ENCODE data around the gene DUSP1.

DNA sequence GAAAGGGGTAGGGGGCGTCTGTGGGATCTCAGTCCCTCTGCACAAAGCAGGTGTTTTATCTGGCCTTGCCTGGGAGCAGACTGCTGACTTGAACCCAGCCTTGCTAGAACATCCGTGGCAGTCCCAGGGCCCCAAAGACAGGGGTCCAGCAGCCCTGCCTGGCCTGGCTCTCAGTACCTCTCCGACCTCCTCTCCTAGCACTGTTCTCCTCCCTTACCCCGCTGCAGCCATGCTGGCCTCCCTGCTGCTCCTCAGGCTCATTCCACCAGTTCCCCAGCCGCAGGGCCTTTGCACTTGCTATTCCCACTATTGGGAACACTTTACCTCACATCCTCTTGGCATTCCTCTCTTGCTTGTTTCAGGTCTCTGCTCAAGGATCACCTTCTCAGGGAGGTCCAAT lies 45.2 kb downstream of the DUSP1 start:
- TF ChIP-seq ESRRG (CRISPR knock-in tag; IDR thresholded peaks at IDR 0.05) (no peak), ARNTL (CRISPR knock-in tag; IDR thresholded peaks at IDR 0.05; ENCODE audit: borderline replicate concordance, low read depth) (no peak), ISL1 (CRISPR knock-in tag; IDR thresholded peaks at IDR 0.05) (no peak), ZFP3 (CRISPR knock-in tag; IDR thresholded peaks at IDR 0.05) (no peak), CREB5 (CRISPR knock-in tag; IDR thresholded peaks at IDR 0.05; ENCODE audit: low read depth) (no peak), ZNF8 (CRISPR knock-in tag; IDR thresholded peaks at IDR 0.05) (no peak), CSDC2 (CRISPR knock-in tag; IDR thresholded peaks at IDR 0.05) (no peak), ZFP30 (CRISPR knock-in tag; IDR thresholded peaks at IDR 0.05) (no peak)
- TF ChIP-seq, protein P1, sequence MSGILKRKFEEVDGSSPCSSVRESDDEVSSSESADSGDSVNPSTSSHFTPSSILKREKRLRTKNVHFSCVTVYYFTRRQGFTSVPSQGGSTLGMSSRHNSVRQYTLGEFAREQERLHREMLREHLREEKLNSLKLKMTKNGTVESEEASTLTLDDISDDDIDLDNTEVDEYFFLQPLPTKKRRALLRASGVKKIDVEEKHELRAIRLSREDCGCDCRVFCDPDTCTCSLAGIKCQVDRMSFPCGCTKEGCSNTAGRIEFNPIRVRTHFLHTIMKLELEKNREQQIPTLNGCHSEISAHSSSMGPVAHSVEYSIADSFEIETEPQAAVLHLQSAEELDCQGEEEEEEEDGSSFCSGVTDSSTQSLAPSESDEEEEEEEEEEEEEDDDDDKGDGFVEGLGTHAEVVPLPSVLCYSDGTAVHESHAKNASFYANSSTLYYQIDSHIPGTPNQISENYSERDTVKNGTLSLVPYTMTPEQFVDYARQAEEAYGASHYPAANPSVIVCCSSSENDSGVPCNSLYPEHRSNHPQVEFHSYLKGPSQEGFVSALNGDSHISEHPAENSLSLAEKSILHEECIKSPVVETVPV (CRISPR knock-in tag; IDR thresholded peaks at IDR 0.05): no peak
- TF ChIP-seq, protein P2, sequence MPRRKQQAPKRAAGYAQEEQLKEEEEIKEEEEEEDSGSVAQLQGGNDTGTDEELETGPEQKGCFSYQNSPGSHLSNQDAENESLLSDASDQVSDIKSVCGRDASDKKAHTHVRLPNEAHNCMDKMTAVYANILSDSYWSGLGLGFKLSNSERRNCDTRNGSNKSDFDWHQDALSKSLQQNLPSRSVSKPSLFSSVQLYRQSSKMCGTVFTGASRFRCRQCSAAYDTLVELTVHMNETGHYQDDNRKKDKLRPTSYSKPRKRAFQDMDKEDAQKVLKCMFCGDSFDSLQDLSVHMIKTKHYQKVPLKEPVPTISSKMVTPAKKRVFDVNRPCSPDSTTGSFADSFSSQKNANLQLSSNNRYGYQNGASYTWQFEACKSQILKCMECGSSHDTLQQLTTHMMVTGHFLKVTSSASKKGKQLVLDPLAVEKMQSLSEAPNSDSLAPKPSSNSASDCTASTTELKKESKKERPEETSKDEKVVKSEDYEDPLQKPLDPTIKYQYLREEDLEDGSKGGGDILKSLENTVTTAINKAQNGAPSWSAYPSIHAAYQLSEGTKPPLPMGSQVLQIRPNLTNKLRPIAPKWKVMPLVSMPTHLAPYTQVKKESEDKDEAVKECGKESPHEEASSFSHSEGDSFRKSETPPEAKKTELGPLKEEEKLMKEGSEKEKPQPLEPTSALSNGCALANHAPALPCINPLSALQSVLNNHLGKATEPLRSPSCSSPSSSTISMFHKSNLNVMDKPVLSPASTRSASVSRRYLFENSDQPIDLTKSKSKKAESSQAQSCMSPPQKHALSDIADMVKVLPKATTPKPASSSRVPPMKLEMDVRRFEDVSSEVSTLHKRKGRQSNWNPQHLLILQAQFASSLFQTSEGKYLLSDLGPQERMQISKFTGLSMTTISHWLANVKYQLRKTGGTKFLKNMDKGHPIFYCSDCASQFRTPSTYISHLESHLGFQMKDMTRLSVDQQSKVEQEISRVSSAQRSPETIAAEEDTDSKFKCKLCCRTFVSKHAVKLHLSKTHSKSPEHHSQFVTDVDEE (CRISPR knock-in tag; IDR thresholded peaks at IDR 0.05): no peak

All from SK-N-SH treated with all-trans-retinoic acid at 6 μM for 48 hours (cell line).